Subcutaneous adipose tissue (tissue), 4 donors: ENCODE data around the gene ARHGAP28. TPM values are rescaled to one million over a fixed set of nuclear protein-coding genes. Genes with fewer than 3 reads are reported as not detected.

Source experiments
- CTCF ChIP-seq: fragments of 450-650 bp; IDR thresholded peaks from one replicate; pipeline ENCODE4 v1.5.1; 2016; ENCODE audit warnings: low read depth, mild to moderate bottlenecking, control low read depth, antibody characterized with exemption, moderate library complexity
- total RNA-seq, 4 donors: library from RNA; depleted of rRNA; stranded (reverse); fragments of >200 nt; gene quantifications; one replicate each; pipeline ENCODE4 v1.1.0, GENCODE V29; 2016

The ARHGAP28 gene
- total RNA-seq, 4 donors from 2014 or later: 8.0 to 15.3 (median 9.3) TPM

- no peak for TF ChIP-seq CTCF
Observed at GRCh38 chr18:6733758-6734157, 4.2 kb downstream of the ARHGAP28 start.

GRCh38 chr18:6734726-6735430 is 5.4 kb downstream of the ARHGAP28 start:
- TF ChIP-seq CTCF: no peak

GRCh38 chr18:6737833-6738232 is 8.3 kb downstream of the ARHGAP28 start:
- no peak for TF ChIP-seq CTCF

GRCh38 chr18:6738622-6739021 is 9.1 kb downstream of the ARHGAP28 start:
- TF ChIP-seq CTCF: no peak

- TF ChIP-seq CTCF: no peak
Observed at GRCh38 chr18:6741232-6741663, 11.7 kb downstream of the ARHGAP28 start.

GRCh38 chr18:6741786-6742185 is 12.3 kb downstream of the ARHGAP28 start:
- TF ChIP-seq CTCF: no peak

GRCh38 chr18:6743999-6744398 is 14.5 kb downstream of the ARHGAP28 start:
- no peak for TF ChIP-seq CTCF
